CD14-positive monocyte (primary cell): ENCODE measurements around the gene ANKRD52. TPM values are rescaled to one million over a fixed set of nuclear protein-coding genes. Genes with fewer than 3 reads are reported as not detected.

ENCODE experiments used
- DNase-seq, 3 donors: peaks; one replicate each; pipeline ENCODE4 v3.0.0-alpha.2; 2011 to 2022
- H2AFZ ChIP-seq: 2 replicates; pipeline ENCODE4 v1.6.0; 2012; ENCODE audit warnings: mild to moderate bottlenecking, low read depth, low read length, inconsistent platforms; ENCODE audit not compliant: insufficient read depth, poor library complexity, severe bottlenecking
- H3K27ac ChIP-seq, 2 donors: 1 replicate in 1 of 2; 2 replicates in 1 of 2; pipeline ENCODE4 v1.5.1; 2012 to 2013; ENCODE audit warnings: low read length in 2 of 2, control low read depth in 1 of 2, inconsistent platforms in 1 of 2, low read depth in 1 of 2, mild to moderate bottlenecking in 1 of 2
- H3K27me3 ChIP-seq, 2 donors: one replicate each; pipeline versions ENCODE4 v1.6.0 to v1.6.1; 2011 to 2013; ENCODE audit warnings: low read length in 2 of 2; ENCODE audit not compliant: control insufficient read depth in 2 of 2, insufficient read depth in 2 of 2
- H3K36me3 ChIP-seq, 2 donors: replicated peaks in 1 of 2; 1 replicate in 1 of 2; 2 replicates in 1 of 2; pipeline versions ENCODE4 v1.5.1 to v1.6.1; 2012 to 2013; ENCODE audit warnings: low read length in 2 of 2, control low read depth in 1 of 2, inconsistent platforms in 1 of 2, mild to moderate bottlenecking in 1 of 2; ENCODE audit not compliant: insufficient read depth in 2 of 2, control insufficient read depth in 1 of 2
- H3K4me1 ChIP-seq, 2 donors: 1 replicate in 1 of 2; 2 replicates in 1 of 2; pipeline versions ENCODE4 v1.5.1 to v1.6.1; 2012 to 2013; ENCODE audit warnings: low read length in 2 of 2, control low read depth in 1 of 2, inconsistent platforms in 1 of 2, mild to moderate bottlenecking in 1 of 2, moderate library complexity in 1 of 2; ENCODE audit not compliant: insufficient read depth in 2 of 2, control insufficient read depth in 1 of 2
- H3K4me2 ChIP-seq: replicated peaks from 2 replicates; pipeline ENCODE3; 2012; ENCODE audit warnings: low read length, moderate library complexity, mild to moderate bottlenecking; ENCODE audit not compliant: poor library complexity, severe bottlenecking; ENCODE audit errors: extremely low read depth
- H3K4me3 ChIP-seq, 3 experiments: fragments of 200-600 bp in 1 of 3; sonication (generic) in 1 of 3; replicated peaks in 1 of 3; 1 replicate in 2 of 3; 2 replicates in 1 of 3; pipeline ENCODE4 v1.5.1; 2011 to 2013; ENCODE audit warnings: low read length in 3 of 3, mild to moderate bottlenecking in 3 of 3, control low read depth in 2 of 3, low read depth in 2 of 3, inconsistent platforms in 1 of 3, moderate library complexity in 1 of 3
- H3K79me2 ChIP-seq: 2 replicates; pipeline ENCODE4 v1.6.0; 2012; ENCODE audit warnings: mild to moderate bottlenecking, control low read depth, inconsistent platforms, low read length, moderate library complexity; ENCODE audit not compliant: insufficient read depth
- H3K9ac ChIP-seq: 2 replicates; pipeline ENCODE4 v1.6.0; 2017; ENCODE audit warnings: low read length, mild to moderate bottlenecking; ENCODE audit not compliant: insufficient read depth, poor library complexity, severe bottlenecking
- H3K9me3 ChIP-seq, 2 donors: replicated peaks in 1 of 2; 1 replicate in 1 of 2; 2 replicates in 1 of 2; pipeline versions ENCODE4 v1.5.1 to v1.6.1; 2012 to 2013; ENCODE audit warnings: low read length in 2 of 2, control low read depth in 1 of 2; ENCODE audit not compliant: control insufficient read depth in 1 of 2, insufficient read depth in 1 of 2
- H4K20me1 ChIP-seq: 2 replicates; pipeline ENCODE4 v1.6.0; 2012; ENCODE audit warnings: mild to moderate bottlenecking, low read length, control low read depth, moderate library complexity; ENCODE audit not compliant: insufficient read depth
- H3K27ac Mint-ChIP-seq, 7 donors: one replicate each; pipeline ENCODE4 v1.8.0; 2020; ENCODE audit warnings: mild to moderate bottlenecking in 7 of 7, mixed read lengths in 7 of 7, moderate library complexity in 6 of 7, inconsistent platforms in 2 of 7
- H3K27me3 Mint-ChIP-seq, 3 donors: one replicate each; pipeline ENCODE4 v1.8.0; 2021 to 2022; ENCODE audit warnings: low read depth in 3 of 3, mild to moderate bottlenecking in 3 of 3, mixed read lengths in 3 of 3, moderate library complexity in 3 of 3, inconsistent platforms in 1 of 3
- H3K36me3 Mint-ChIP-seq, 2 donors: one replicate each; pipeline ENCODE4 v1.8.0; 2020; ENCODE audit warnings: mixed read lengths in 2 of 2, inconsistent platforms in 1 of 2, mild to moderate bottlenecking in 1 of 2
- H3K4me1 Mint-ChIP-seq: one replicate; pipeline ENCODE4 v1.8.0; 2020; ENCODE audit warnings: mild to moderate bottlenecking, mixed read lengths
- H3K4me3 Mint-ChIP-seq, 2 donors: one replicate each; pipeline ENCODE4 v1.8.0; 2020; ENCODE audit warnings: mild to moderate bottlenecking in 2 of 2, mixed read lengths in 2 of 2, moderate library complexity in 1 of 2
- H3K9me3 Mint-ChIP-seq, 7 donors: one replicate each; pipeline ENCODE4 v1.8.0; 2020 to 2022; ENCODE audit warnings: mixed read lengths in 7 of 7, mild to moderate bottlenecking in 6 of 7, moderate library complexity in 6 of 7, inconsistent platforms in 2 of 7
- WGBS: methylation state at CpG from one replicate; pipeline ENCODE4 v1.1.5; 2013; ENCODE audit warnings: missing lambda C conversion rate; ENCODE audit not compliant: insufficient coverage; 5-methylcytosine and 5-hydroxymethylcytosine counted together
- intact Hi-C, 2 donors: fragments of 100-400 bp; cut with micrococcal nuclease; formaldehyde crosslinking; loops; one replicate each; pipeline versions ENCODE4 v1.15.0 to v1.15.1; 2023
- polyA plus RNA-seq, 3 donors: library from polyadenylated mRNA; depleted of rRNA in 1 of 3; unstranded in 2 of 3; stranded (reverse) in 1 of 3; fragments of 300-500 nt in 2 of 3; fragments of >200 nt in 1 of 3; fragmentation: Illumina TruSeq in 2 of 3; gene quantifications; 1 replicate in 2 of 3; 2 replicates in 1 of 3; pipeline ENCODE4 v1.2.3, GENCODE V29; 2012 to 2021
- TF ChIP-seq, protein P1 (sequence below): fragments of 200-600 bp; IDR thresholded peaks from one replicate; pipeline ENCODE4 v1.8.0; 2022; ENCODE audit warnings: antibody characterized with exemption, mild to moderate bottlenecking

The ANKRD52 gene
- polyA plus RNA-seq, 3 donors, result 1.5 to 12.4 (median 2.4) TPM

DNA sequence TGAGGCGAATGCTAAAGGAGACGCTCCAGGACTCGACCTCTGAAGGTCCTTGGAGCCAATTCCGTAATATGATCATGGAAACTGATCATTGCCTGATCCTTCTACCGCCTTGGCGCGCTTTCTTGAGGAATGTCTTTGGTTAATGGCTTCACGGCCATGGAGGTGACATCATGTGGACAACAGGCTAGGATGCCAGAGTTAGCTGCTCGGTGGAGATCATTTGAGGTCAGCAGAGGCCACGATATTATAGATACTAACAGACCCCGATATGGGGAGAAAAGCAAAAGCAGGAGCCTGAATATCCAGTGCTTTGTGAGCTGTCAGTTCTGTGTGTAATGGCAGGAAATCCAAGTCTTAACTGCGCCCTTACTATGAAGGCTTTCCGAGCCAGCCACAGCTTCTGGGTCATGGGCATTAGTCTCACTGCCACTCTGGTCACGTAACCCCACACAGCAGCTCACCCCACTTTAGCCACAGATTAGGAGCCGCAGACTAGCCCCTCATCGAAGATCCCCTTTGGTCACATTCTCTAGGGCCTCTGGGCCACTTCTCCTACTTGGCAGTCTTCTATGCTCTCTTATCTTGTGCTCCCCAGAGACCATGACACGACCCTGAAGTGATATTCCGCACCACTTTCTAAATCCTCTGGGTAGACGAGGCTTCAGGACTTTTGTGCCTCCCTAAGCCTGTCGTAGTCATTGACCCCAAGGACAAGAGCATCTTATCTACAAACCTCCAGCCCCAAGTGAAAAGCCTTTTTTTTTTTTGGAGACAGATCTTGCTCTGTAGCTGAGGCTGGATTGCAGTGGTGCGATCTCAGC is 42.7 kb upstream of the ANKRD52 start:
- intact Hi-C loops, result loop anchor here (2.0 kb wide), 2 partner anchors 14 to 60 kb away; partner anchors contain the start of genes CNPY2 (in 1 of the 2) and STAT2 (in 1 of the 2)
- H3K4me2 ChIP-seq, result peak overlapping the region; percentile 99
- H3K36me3 Mint-ChIP-seq, result peaks cover 16 to 25% of the 10 kb centered on the region in 2 donors
- H3K27ac ChIP-seq, result peak overlapping the region; percentile 84 to 95
- peak overlapping the region; percentile 94 to 97 (median 96) for H3K27ac Mint-ChIP-seq
- peaks cover 41 to 49% of the 10 kb centered on the region in 2 donors for H3K4me1 ChIP-seq
- H3K36me3 ChIP-seq, result peaks cover 7 to 29% of the 10 kb centered on the region in 2 donors
- H3K9me3 Mint-ChIP-seq, result no peaks in the 10 kb centered on the region
- H3K27me3 ChIP-seq, result no peaks in the 10 kb centered on the region
- peaks cover 0 to 2% (median 0%) of the 10 kb centered on the region in 3 donors for H3K27me3 Mint-ChIP-seq
- H3K9me3 ChIP-seq, result no peaks in the 10 kb centered on the region
- peak overlapping the region; percentile 86 to 93 for H3K4me3 Mint-ChIP-seq
- peaks cover 53% of the 10 kb centered on the region for H3K79me2 ChIP-seq
- TF ChIP-seq, protein P1, sequence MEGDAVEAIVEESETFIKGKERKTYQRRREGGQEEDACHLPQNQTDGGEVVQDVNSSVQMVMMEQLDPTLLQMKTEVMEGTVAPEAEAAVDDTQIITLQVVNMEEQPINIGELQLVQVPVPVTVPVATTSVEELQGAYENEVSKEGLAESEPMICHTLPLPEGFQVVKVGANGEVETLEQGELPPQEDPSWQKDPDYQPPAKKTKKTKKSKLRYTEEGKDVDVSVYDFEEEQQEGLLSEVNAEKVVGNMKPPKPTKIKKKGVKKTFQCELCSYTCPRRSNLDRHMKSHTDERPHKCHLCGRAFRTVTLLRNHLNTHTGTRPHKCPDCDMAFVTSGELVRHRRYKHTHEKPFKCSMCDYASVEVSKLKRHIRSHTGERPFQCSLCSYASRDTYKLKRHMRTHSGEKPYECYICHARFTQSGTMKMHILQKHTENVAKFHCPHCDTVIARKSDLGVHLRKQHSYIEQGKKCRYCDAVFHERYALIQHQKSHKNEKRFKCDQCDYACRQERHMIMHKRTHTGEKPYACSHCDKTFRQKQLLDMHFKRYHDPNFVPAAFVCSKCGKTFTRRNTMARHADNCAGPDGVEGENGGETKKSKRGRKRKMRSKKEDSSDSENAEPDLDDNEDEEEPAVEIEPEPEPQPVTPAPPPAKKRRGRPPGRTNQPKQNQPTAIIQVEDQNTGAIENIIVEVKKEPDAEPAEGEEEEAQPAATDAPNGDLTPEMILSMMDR, result no peak
- peak overlapping the region; percentile 94 for H3K9ac ChIP-seq
- peak overlapping the region in 2 of 3 experiments; percentile 7 to 84 for H3K4me3 ChIP-seq
- peaks cover 50% of the 10 kb centered on the region for H3K4me1 Mint-ChIP-seq
- WGBS, result 62% methylated on average over 19 of the region's 21 CpGs
- peaks cover 39% of the 10 kb centered on the region for H4K20me1 ChIP-seq
- peak overlapping the region; percentile 86 for H2AFZ ChIP-seq
- DNase-seq, result no peak

DNA sequence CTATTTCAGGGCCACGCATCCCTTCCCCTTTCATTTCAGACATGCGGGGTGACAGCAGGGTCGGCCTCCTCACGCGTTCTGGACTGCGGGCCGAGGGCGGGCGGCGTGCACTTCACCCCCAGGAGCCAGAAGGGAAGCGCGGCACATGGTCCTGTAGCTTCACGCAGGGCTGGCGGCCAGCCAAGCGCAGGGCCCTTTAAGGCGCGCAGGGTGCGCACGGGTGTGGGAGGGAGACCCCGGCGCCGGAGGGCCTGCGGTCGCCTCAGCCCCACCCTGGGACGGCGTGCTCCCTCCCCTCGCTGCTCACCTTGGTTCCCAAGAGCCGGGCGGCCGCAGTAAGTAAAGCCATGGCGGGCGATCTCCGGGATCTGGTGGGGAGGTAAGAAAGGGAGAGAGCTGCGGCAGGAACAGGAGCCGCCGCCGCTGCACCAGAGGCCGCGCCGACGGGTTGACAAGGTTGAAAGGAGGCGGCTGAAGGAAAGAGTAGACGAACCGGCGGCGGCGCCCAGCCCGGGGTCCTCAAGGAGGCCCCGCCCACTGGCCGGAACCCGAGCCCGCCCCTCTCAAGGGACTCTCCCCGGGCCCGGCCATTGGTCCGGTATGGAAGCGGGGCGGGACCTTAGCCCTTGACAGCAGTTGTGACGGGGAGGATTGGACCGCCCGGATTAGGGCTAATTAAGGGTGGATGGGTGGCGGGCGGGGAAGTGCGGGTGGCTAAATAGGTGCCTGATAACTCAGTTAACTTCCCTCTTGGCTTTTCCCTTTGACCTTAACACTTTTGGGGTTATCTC is 41.9 kb upstream of the ANKRD52 start, which contains the start of gene CS:
Gene CS, minus strand, starts transcription at position 478 of the 791 bp plus-strand sequence. Its CDS starts 129 bp downstream, at position 349.
- H3K27ac Mint-ChIP-seq, result peak within 1 kb of the TSS; percentile 94 to 97 (median 97)

More for the DNA sequence above, 41.9 kb upstream of the ANKRD52 start, which contains the start of gene CS:
- H3K9ac ChIP-seq, result peak within 1 kb of the TSS; percentile 94
- H3K79me2 ChIP-seq, result peaks cover 61% of the 10 kb centered on the region
- peak within 1 kb of the TSS; percentile 84 to 95 for H3K27ac ChIP-seq
- intact Hi-C loops, result loop anchor here (2.0 kb wide), 2 partner anchors 15 to 61 kb away; partner anchors contain the start of genes CNPY2 (in 1 of the 2) and STAT2 (in 1 of the 2)
- peak within 1 kb of the TSS; percentile 86 for H2AFZ ChIP-seq
- DNase-seq, result peak; percentile 97 to 98 (median 98)
- peaks cover 0 to 2% (median 0%) of the 10 kb centered on the region in 3 donors for H3K27me3 Mint-ChIP-seq
- peak within 1 kb of the TSS; percentile 99 for H3K4me2 ChIP-seq
- H3K4me3 Mint-ChIP-seq, result peak within 1 kb of the TSS; percentile 93 to 98
- peaks cover 46% of the 10 kb centered on the region for H4K20me1 ChIP-seq
- peaks cover 50% of the 10 kb centered on the region for H3K4me1 Mint-ChIP-seq
- H3K9me3 Mint-ChIP-seq, result no peaks in the 10 kb centered on the region
- H3K27me3 ChIP-seq, result no peaks in the 10 kb centered on the region
- H3K4me3 ChIP-seq, result peak within 1 kb of the TSS; percentile 61 to 84 (median 66)
- TF ChIP-seq, protein P1, result no peak
- H3K9me3 ChIP-seq, result no peaks in the 10 kb centered on the region
- peaks cover 11 to 25% of the 10 kb centered on the region in 2 donors for H3K36me3 Mint-ChIP-seq
- peaks cover 5 to 23% of the 10 kb centered on the region in 2 donors for H3K36me3 ChIP-seq
- WGBS, result under 1% methylated on average over 56 of the region's 63 CpGs
- peaks cover 41 to 49% of the 10 kb centered on the region in 2 donors for H3K4me1 ChIP-seq
